ENCODE data around the gene IFT74.

The IFT74 gene

DNA sequence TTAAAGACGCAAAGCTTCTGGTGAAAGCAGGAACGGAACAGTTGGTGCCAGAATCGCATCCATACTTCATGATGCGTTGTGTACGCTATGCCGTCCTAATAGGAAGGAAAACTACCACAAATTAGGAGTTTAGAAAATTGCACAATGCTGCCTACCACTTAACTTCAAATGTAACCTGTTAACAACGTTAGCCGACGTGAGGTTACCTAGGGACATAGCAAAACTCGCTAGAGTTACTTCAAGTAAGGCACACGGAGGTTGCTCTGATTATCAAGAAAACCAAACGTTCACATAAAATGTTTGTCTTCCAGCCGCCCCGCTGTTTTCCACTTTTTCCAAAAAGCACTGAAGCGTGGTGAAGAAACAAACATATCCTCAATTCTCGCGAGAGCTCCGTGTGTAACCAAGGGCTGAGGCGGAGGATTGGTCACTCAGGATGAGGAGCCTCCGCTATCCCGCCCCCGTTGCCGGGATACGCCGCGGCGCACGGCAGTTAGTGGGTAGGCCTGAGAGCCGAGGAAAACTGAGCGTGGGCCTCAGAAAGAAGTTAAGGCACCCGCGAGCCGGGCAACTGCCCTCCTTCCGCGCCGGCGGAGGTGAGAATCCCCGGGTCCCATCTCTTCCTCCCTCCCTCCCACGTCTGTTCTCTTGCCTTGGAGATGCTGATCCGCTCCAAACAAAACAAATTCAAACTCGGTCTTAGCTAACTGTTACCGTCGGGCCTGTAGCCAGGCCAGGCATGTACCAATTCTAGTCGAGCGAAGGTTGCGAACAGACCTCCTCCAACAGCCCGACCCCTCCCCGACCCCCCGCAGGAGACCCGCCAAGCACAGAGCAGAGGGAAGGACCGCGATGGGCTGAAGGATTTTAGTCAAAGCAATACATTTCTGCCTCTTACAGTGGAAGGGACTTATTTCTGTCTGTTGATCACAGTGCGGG lies at the start of gene IFT74:
TSS of gene IFT74 (plus strand) at position 492 of the 939 bp plus-strand sequence. CDS start 5,556 bp downstream, outside the sequence.
- Mint-ChIP-seq H3K4me1 (ENCODE audit: low read depth) (peaks cover 25% of the 10 kb centered on the region), H3K27ac (peak within 1 kb of the TSS; percentile 92), H3K27me3 (ENCODE audit: low read depth) (no peaks in the 10 kb centered on the region), H3K9me3 (no peaks in the 10 kb centered on the region), H3K36me3 (ENCODE audit: low read depth) (peaks cover 4% of the 10 kb centered on the region), H3K4me3 (peak within 1 kb of the TSS; percentile 85)

DNA sequence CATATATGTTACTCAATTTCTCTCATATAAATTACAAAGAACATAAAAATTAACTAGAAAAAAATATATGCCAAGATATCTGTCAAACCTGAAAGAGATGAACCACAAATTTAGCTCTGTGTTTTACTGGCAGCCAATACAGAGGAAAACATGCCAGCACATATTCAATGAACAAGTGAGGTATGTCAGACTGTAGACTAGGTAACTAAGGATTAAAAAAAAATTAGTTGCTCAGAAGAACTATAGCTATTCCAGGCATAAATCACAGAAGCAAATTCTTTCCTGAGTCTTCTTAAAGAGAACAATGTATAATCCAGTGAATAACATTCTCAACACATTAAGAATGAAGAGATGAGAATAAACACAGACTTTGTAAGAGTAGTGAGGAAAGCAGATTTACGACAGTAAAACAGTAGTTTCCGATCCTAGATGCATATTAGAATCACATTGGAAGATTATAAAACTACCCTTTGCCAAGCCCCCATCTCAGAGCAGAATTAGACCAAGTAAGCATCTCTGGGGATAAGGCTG lies 43.0 kb upstream of the IFT74 start:
- Mint-ChIP-seq H3K4me3 (no peak overlapping the region), H3K27me3 (ENCODE audit: low read depth) (no peaks in the 10 kb centered on the region), H3K36me3 (ENCODE audit: low read depth) (peaks cover 39% of the 10 kb centered on the region)

GRCh38 chr9:26919698-26920097 lies 36.5 kb upstream of the IFT74 start:
- no peaks in the 10 kb centered on the region for H3K27me3 Mint-ChIP-seq (ENCODE audit: low read depth)
- no peaks in the 10 kb centered on the region for H3K9me3 Mint-ChIP-seq
- H3K4me1 Mint-ChIP-seq (ENCODE audit: low read depth), result peaks cover 4% of the 10 kb centered on the region
- no peak overlapping the region for H3K27ac Mint-ChIP-seq
- no peak overlapping the region for H3K4me3 Mint-ChIP-seq
- peaks cover 51% of the 10 kb centered on the region for H3K36me3 Mint-ChIP-seq (ENCODE audit: low read depth)

More for the DNA sequence above, 43.0 kb upstream of the IFT74 start:
- no peaks in the 10 kb centered on the region for H3K9me3 Mint-ChIP-seq
- H3K4me1 Mint-ChIP-seq (ENCODE audit: low read depth), result peaks cover 6% of the 10 kb centered on the region
- H3K27ac Mint-ChIP-seq, result no peak overlapping the region

DNA sequence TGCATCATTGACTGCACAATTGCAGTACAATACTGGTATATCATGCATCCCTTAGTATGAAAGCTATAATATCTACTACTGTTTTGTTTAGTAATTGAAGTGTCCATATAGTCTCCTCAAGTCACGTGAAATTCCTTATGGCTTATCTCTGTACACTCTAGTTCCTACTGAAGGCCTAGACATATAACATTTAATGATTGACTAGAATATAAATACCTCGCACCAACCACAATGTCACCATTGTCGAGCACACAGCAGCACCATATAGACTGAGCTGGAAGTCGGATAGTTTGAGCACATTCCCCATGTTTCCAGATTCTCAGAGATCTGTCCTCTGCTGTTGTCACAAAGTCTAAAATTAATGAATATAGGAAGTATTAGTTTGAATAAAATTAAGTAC lies 30.6 kb upstream of the IFT74 start:
- no peak overlapping the region for H3K27ac Mint-ChIP-seq
- no peaks in the 10 kb centered on the region for H3K27me3 Mint-ChIP-seq (ENCODE audit: low read depth)
- peaks cover 37% of the 10 kb centered on the region for H3K36me3 Mint-ChIP-seq (ENCODE audit: low read depth)
- no peaks in the 10 kb centered on the region for H3K9me3 Mint-ChIP-seq
- H3K4me3 Mint-ChIP-seq, result no peak overlapping the region
- H3K4me1 Mint-ChIP-seq (ENCODE audit: low read depth), result no peaks in the 10 kb centered on the region

- H3K4me3 Mint-ChIP-seq, result no peak overlapping the region
Observed at GRCh38 chr9:26928902-26929495, 27.2 kb upstream of the IFT74 start.

GRCh38 chr9:26935847-26936246 lies 20.4 kb upstream of the IFT74 start:
- Mint-ChIP-seq H3K4me3 (no peak overlapping the region), H3K27me3 (ENCODE audit: low read depth) (no peaks in the 10 kb centered on the region), H3K4me1 (ENCODE audit: low read depth) (peaks cover 23% of the 10 kb centered on the region), H3K36me3 (ENCODE audit: low read depth) (peaks cover 16% of the 10 kb centered on the region), H3K9me3 (peaks cover 11% of the 10 kb centered on the region), H3K27ac (no peak overlapping the region)

More at GRCh38 chr9:26928902-26929495, 27.2 kb upstream of the IFT74 start:
- Mint-ChIP-seq H3K4me1 (ENCODE audit: low read depth) (peaks cover 7% of the 10 kb centered on the region), H3K9me3 (no peaks in the 10 kb centered on the region), H3K27ac (no peak overlapping the region), H3K27me3 (ENCODE audit: low read depth) (no peaks in the 10 kb centered on the region), H3K36me3 (ENCODE audit: low read depth) (peaks cover 26% of the 10 kb centered on the region)

DNA sequence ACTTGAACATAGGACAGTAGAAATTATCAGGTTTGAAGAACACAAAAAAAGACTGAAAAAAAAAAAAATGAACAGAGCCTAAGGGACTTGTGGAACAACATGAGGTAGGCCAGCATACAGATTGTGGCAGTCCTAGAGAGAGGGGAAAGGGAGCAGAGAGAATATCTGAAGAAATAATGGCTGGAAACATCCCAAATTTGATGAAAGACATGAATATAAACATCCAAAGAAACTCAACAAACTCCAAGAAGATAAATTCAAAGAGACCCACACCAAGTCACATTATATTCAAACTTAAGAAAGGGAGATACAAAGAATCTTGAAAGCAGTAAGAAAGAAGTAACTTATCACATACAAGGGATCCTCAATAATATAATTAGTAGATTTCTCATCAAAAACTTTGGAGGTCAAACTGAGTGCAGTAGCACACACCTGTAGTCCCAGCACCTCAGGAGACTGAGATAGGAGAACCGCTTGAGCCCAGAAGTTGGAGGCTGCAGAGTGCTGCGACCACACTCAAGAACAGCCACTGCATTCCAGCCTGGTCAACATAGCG lies 18.3 kb upstream of the IFT74 start:
- Mint-ChIP-seq H3K4me3 (no peak overlapping the region), H3K9me3 (peaks cover 11% of the 10 kb centered on the region), H3K4me1 (ENCODE audit: low read depth) (peaks cover 28% of the 10 kb centered on the region)

DNA sequence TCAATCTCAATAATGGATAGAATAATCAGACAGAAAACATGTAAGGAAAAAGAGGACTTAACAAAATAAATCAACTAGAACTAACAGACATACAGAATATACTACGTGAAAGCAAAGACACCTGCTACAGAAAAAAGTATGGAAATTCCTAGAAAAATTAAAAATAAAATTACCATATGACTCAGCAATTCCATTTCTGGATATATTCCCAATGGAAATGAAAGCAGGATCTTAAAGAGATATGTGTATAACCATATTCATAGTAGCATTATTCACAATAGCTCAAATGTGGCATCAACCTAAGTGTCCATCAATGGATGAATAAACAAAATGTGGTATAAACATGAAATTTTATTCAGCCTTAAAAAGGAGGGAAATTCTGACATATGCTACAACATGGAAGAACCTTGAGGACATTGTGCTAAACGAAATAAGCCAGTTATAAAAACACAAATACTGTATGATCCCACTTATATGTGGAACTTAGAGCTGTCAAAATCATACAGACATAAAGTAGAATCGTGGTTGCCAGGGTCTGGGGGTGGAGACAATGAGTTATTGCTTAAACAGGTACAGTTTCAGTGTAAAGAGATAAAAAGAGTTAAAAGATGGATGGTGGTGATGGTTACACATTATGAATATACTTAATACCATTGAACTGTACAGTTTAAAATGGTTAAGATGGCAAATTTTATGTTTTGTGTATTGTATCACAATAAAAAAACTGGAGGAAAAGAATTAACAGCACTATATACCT lies 16.1 kb upstream of the IFT74 start:
- H3K4me3 Mint-ChIP-seq, result peak overlapping the region; percentile 40
- H3K36me3 Mint-ChIP-seq (ENCODE audit: low read depth), result peaks cover 25% of the 10 kb centered on the region
- peak overlapping the region; percentile 52 for H3K27ac Mint-ChIP-seq
- no peaks in the 10 kb centered on the region for H3K27me3 Mint-ChIP-seq (ENCODE audit: low read depth)
- H3K4me1 Mint-ChIP-seq (ENCODE audit: low read depth), result peaks cover 40% of the 10 kb centered on the region
- peaks cover 11% of the 10 kb centered on the region for H3K9me3 Mint-ChIP-seq

More for the DNA sequence above, 18.3 kb upstream of the IFT74 start:
- Mint-ChIP-seq H3K27me3 (ENCODE audit: low read depth) (no peaks in the 10 kb centered on the region), H3K36me3 (ENCODE audit: low read depth) (peaks cover 20% of the 10 kb centered on the region), H3K27ac (no peak overlapping the region)

- Mint-ChIP-seq H3K27ac (peak overlapping the region; percentile 52), H3K4me3 (peak overlapping the region; percentile 40), H3K4me1 (ENCODE audit: low read depth) (peaks cover 44% of the 10 kb centered on the region), H3K9me3 (peaks cover 11% of the 10 kb centered on the region), H3K27me3 (ENCODE audit: low read depth) (no peaks in the 10 kb centered on the region), H3K36me3 (ENCODE audit: low read depth) (peaks cover 25% of the 10 kb centered on the region)
Observed at GRCh38 chr9:26940779-26941178, 15.4 kb upstream of the IFT74 start.

- peaks cover 50% of the 10 kb centered on the region for H3K4me1 Mint-ChIP-seq (ENCODE audit: low read depth)
- no peaks in the 10 kb centered on the region for H3K9me3 Mint-ChIP-seq
- peak overlapping the region; percentile 94 for H3K4me3 Mint-ChIP-seq
- no peaks in the 10 kb centered on the region for H3K27me3 Mint-ChIP-seq (ENCODE audit: low read depth)
- peak overlapping the region; percentile 100 for H3K27ac Mint-ChIP-seq
- H3K36me3 Mint-ChIP-seq (ENCODE audit: low read depth), result peaks cover 19% of the 10 kb centered on the region
Observed at GRCh38 chr9:26945591-26945990, 10.6 kb upstream of the IFT74 start.

DNA sequence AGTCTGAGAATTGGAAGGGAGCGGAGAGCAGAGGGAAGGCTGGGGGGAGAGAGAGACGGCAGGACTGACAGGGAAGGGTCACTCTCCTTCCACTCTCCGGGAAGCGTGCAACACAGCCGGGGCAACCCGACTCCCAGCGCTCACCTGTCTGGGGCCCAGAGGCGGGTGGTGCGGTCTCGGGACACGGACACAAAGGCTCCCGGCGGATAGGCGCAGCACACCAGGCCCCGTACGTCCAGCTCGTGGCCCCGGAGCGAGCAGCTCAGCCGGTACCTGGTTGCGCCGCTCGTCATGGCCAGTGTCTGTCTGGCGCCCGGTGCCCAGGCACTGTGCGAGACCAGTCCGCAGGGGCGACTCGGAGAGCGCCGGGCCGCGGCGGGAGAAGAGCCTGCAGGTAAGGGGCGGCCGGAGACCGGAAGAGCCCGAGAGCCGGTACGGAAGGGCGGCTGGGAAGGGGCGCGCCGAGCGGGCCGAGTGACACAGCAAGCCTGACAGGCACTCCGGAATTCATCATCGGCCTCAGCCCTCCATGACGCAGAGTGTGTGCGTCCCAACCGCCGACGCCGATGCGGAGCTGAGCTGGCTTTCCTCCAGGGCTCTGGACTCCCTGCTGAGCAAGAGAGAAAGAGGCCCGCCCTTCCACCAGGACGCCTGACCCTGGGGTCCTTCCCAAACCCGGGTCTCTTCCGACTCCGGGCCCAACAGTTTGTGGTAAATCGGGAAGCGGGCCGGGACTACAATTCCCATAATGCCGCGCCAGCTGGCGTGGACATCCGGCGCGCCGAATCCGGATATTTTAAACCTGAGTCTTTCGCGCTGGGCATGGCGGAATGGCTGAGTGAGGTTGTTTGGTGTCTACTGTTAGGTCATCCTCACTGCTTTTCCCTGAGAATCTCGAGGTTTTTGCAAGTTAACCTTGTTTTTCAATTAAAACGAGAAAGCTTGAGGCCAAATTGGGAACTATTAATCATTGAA lies 9.2 kb upstream of the IFT74 start, which contains the start of gene PLAA:
TSS of gene PLAA (minus strand) at position 490 of the 975 bp plus-strand sequence. CDS start at position 293, 197 bp downstream.
- Mint-ChIP-seq H3K36me3 (ENCODE audit: low read depth) (peaks cover 14% of the 10 kb centered on the region), H3K27ac (peak within 1 kb of the TSS; percentile 100), H3K27me3 (ENCODE audit: low read depth) (no peaks in the 10 kb centered on the region), H3K9me3 (no peaks in the 10 kb centered on the region), H3K4me3 (peak within 1 kb of the TSS; percentile 94), H3K4me1 (ENCODE audit: low read depth) (peaks cover 41% of the 10 kb centered on the region)

DNA sequence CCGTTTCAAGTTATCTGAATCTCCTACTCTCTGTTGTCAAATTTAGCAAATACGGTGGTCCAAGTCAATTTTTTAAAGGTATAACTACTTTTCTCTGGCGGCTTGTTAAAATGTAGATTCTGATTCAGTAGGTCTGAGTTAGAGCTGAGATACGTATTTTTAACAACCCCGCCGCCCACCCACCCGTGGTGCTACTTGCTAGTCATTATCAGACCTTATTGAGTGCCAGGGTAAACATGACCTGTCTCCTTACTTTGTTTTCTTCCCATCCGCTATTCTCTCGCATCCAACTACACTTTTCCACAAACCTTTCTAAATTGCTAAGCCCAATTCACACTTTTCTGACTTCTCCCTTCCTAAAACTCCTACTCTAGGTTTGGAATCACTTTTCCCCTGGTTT lies 8.5 kb upstream of the IFT74 start:
- peaks cover 11% of the 10 kb centered on the region for H3K36me3 Mint-ChIP-seq (ENCODE audit: low read depth)
- no peaks in the 10 kb centered on the region for H3K27me3 Mint-ChIP-seq (ENCODE audit: low read depth)
- H3K4me3 Mint-ChIP-seq, result peak overlapping the region; percentile 94
- no peaks in the 10 kb centered on the region for H3K9me3 Mint-ChIP-seq
- peak overlapping the region; percentile 100 for H3K27ac Mint-ChIP-seq
- peaks cover 37% of the 10 kb centered on the region for H3K4me1 Mint-ChIP-seq (ENCODE audit: low read depth)

- Mint-ChIP-seq H3K4me3 (no peak overlapping the region), H3K9me3 (no peaks in the 10 kb centered on the region), H3K36me3 (ENCODE audit: low read depth) (peaks cover 5% of the 10 kb centered on the region), H3K27me3 (ENCODE audit: low read depth) (no peaks in the 10 kb centered on the region), H3K27ac (no peak overlapping the region), H3K4me1 (ENCODE audit: low read depth) (peaks cover 33% of the 10 kb centered on the region)
Observed at GRCh38 chr9:26949637-26950069, 6.6 kb upstream of the IFT74 start.
